Fibroblast of the aortic adventitia (primary cell): ENCODE results near the gene HOXA9. TPM values are rescaled to one million over a fixed set of nuclear protein-coding genes. Genes with fewer than 3 reads are reported as not detected.
A peak's percentile ranks its signal among the peaks of the same experiment; 100 is the strongest.

Experiments
- DNase-seq: peaks from one replicate; pipeline ENCODE4 v3.0.0-alpha.2; 2010; ENCODE audit warnings: low read depth
- H3K4me3 ChIP-seq: 2 replicates; pipeline ENCODE4 v1.5.1; 2011; ENCODE audit warnings: low read depth, mild to moderate bottlenecking, control low read depth, low read length, moderate library complexity
- total RNA-seq: library from RNA; depleted of rRNA; stranded (reverse); fragments of >200 nt; gene quantifications from 2 replicates; pipeline ENCODE4 v1.2.3, GENCODE V29; 2012; ENCODE audit warnings: low replicate concordance
- TF ChIP-seq, protein P1 (sequence below): IDR thresholded peaks from 2 replicates; pipeline ENCODE4 v1.5.1; 2011; ENCODE audit warnings: mild to moderate bottlenecking, low read length, control low read depth, inconsistent platforms; ENCODE audit not compliant: insufficient read depth

The HOXA9 gene
- total RNA-seq, 1 donor, result not detected

GRCh38 chr7:27129729-27130539, 35.4 kb downstream of the HOXA9 start:
- H3K4me3 ChIP-seq, result peak overlapping the region; percentile 65
- TF ChIP-seq, protein P1, sequence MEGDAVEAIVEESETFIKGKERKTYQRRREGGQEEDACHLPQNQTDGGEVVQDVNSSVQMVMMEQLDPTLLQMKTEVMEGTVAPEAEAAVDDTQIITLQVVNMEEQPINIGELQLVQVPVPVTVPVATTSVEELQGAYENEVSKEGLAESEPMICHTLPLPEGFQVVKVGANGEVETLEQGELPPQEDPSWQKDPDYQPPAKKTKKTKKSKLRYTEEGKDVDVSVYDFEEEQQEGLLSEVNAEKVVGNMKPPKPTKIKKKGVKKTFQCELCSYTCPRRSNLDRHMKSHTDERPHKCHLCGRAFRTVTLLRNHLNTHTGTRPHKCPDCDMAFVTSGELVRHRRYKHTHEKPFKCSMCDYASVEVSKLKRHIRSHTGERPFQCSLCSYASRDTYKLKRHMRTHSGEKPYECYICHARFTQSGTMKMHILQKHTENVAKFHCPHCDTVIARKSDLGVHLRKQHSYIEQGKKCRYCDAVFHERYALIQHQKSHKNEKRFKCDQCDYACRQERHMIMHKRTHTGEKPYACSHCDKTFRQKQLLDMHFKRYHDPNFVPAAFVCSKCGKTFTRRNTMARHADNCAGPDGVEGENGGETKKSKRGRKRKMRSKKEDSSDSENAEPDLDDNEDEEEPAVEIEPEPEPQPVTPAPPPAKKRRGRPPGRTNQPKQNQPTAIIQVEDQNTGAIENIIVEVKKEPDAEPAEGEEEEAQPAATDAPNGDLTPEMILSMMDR, result peak; percentile 7
- no peak for DNase-seq

DNA sequence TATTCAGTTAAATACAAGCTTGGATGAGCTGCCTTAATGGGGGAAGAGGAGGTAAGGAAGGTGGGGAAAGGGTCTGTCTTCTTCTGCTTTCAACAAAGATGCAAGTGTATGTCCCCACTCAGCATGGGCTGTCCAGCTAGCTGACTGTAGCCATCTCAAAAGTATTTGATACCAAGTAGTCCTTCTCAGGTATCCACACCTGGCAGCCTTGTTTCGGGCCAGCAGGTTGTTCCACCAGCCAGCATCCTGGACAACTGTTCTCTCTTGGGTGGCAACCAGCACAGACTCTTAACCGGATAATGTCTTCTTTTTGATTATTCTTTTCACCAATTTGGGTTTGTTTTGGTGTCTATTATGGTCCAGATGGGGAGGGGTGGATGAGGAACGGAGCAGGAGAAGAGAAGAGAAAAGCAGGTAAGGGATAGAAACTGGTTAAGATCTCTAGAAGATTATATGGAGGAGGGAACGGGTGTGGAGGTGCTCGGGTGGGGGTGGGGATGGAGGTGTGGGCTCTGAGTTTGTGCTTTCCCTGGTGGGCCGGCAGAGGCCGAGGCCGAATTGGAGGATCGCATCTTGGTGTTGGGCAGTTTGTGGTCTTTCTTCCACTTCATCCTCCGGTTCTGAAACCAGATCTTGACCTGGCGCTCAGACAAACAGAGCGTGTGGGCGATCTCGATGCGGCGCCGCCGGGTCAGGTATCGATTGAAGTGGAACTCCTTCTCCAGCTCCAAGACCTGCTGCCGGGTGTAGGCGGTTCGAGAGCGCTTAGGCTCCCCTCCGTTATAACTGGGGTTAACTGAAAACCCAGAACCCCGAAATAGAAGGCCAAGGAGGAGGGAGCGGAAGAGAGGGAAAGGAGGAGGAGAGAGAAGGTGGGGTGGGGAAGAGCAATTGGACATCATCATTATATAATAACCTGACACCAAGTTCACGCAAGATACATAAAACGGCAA, 36.3 kb downstream of the HOXA9 start:
- no peak for DNase-seq
- TF ChIP-seq, protein P1, result no peak
- peak overlapping the region; percentile 65 for H3K4me3 ChIP-seq

DNA sequence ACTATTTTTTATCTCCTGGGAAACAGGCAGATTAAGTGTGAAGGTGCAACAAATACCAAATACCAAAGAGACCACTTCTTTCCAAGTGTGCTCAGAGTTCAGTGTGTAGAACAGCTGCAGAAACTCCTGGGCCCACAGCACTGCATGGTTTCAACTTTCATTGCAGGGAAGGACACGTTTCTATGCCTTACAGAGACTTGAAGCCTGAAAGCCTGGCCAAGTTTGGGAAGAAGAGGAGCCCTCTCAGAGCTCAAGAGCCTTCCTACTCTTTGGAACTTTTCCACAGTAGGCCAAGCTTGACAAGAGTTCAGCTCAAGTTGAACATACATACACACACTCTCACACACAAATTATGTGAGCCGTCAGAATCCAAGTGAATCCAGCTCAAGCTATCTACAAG, 37.3 kb downstream of the HOXA9 start:
- TF ChIP-seq, protein P1, result no peak
- peak; percentile 59 for DNase-seq
- no peak overlapping the region for H3K4me3 ChIP-seq

DNA sequence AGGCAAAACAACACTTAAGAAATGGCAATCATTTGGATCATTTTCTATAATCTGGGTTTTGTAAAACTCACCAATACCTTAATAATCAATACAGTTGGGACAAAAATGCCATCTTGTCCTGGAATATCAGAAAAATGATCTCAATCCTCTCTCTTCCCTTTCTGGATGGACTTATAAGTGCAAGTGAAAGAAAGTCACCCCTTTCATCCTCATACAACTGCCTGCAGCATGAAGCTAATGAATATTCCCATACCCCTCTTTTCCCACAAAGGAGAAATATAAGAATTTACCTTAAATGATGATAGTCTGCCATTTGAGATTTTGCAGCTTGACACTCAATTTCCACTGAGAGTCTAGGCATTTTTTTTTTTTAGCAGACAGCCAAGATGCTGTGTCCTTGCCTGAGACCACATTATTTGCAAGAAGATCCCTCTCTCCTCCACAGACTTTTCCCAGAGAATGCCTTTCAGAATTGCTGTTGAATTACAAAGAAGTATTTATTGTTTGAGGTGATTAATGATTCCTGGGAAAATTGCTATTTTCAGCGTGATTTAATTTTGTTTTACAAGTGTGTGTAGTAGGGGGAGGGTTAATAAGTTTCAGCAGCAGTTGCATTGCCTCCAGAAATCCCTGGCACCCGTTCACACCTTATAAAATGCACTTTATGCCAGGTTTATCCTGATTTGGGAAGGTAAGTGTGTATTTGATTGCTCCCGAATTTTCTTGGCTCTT, 38.6 kb downstream of the HOXA9 start:
- no peak for DNase-seq
- TF ChIP-seq, protein P1, result no peak
- no peak overlapping the region for H3K4me3 ChIP-seq

GRCh38 chr7:27125986-27126394, 39.3 kb downstream of the HOXA9 start:
- TF ChIP-seq, protein P1, result no peak
- no peak overlapping the region for H3K4me3 ChIP-seq
- no peak for DNase-seq
